Uterus (tissue), 4 donors: ENCODE data around the gene PRKG1. TPM values are rescaled to one million over a fixed set of nuclear protein-coding genes. Genes with fewer than 3 reads are reported as not detected.

Experiments
- DNase-seq, 2 donors: peaks; one replicate each; pipeline ENCODE4 v3.0.0-alpha.2; 2019 to 2020
- H3K27ac ChIP-seq, 2 donors: fragments of 200-600 bp; sonication (generic); 1 replicate in 1 of 2; 2 replicates in 1 of 2; pipeline ENCODE4 v1.5.1; 2016 to 2018
- H3K27me3 ChIP-seq, 2 donors: fragments of 200-600 bp; sonication (generic); one replicate each; pipeline ENCODE4 v1.5.1; 2018 to 2019; ENCODE audit warnings: control low read depth in 1 of 2
- H3K36me3 ChIP-seq, 2 donors: fragments of 200-600 bp; sonication (generic); one replicate each; pipeline ENCODE4 v1.5.1; 2019; ENCODE audit warnings: control low read depth in 1 of 2
- H3K4me1 ChIP-seq, 2 donors: fragments of 200-600 bp; sonication (generic); one replicate each; pipeline ENCODE4 v1.5.1; 2018 to 2019; ENCODE audit warnings: control low read depth in 1 of 2
- H3K4me3 ChIP-seq, 2 donors: fragments of 200-600 bp; sonication (generic); 1 replicate in 1 of 2; 2 replicates in 1 of 2; pipeline ENCODE4 v1.5.1; 2018 to 2019; ENCODE audit warnings: mild to moderate bottlenecking in 1 of 2
- H3K9me3 ChIP-seq, 2 donors: fragments of 200-600 bp; sonication (generic); one replicate each; pipeline ENCODE4 v1.5.1; 2019; ENCODE audit warnings: control low read depth in 1 of 2
- POLR2A ChIP-seq, 2 donors: fragments of 450-650 bp; IDR thresholded peaks; one replicate each; pipeline ENCODE4 v1.6.1; 2016; ENCODE audit warnings: antibody characterized with exemption in 2 of 2, mild to moderate bottlenecking in 1 of 2, moderate library complexity in 1 of 2
- intact Hi-C: fragments of 100-400 bp; cut with DNase I; formaldehyde crosslinking; loops from one replicate; pipeline ENCODE4 v1.15.1; 2023; ENCODE audit warnings: low total_unique reads
- total RNA-seq, 4 donors: library from RNA; depleted of rRNA in 3 of 4; stranded (reverse); fragments of >200 nt in 3 of 4; gene quantifications; one replicate each; pipeline versions ENCODE4 v1.1.0 to v1.2.4, GENCODE V29; 2014 to 2023
- TF ChIP-seq, protein P1 (sequence below), 4 experiments: fragments of 200-600 bp in 2 of 4; fragments of 450-650 bp in 2 of 4; sonication (generic) in 2 of 4; IDR thresholded peaks; one replicate each; pipeline ENCODE4 v1.5.1; 2016 to 2019; ENCODE audit warnings: antibody characterized with exemption in 4 of 4, mild to moderate bottlenecking in 2 of 4, moderate library complexity in 1 of 4
- donor health status: DM: yes; HTN: yes; CAD: no.

The PRKG1 gene
- total RNA-seq, 4 donors from 2014 or later = 32.4 to 136 (median 69.6) TPM

DNA sequence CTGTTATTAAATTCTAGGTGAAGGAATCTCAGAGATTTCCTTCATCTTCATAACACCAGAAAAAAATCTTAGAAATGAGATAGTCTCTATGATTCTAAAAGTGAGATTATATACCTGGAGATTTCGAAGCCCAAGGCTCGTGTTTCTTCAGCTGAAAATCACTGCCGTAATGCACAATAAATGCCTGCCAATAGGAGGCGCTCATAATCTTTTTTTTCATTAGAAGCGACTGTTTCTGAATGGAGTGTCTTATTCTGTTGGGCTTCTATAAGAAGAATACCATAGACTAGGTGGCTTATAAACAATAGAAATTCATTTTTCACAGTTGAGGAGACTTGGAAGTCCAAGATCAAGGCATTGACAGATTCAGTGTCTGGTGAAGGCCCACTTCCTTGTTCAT lies 294.7 kb downstream of the PRKG1 start:
- intact Hi-C loops = no loop called here
- Histone ChIP-seq H3K36me3 (no peaks in the 10 kb centered on the region), H3K9me3 (no peaks in the 10 kb centered on the region), H3K27me3 (no peaks in the 10 kb centered on the region), H3K4me3 (no peak overlapping the region), H3K27ac (no peak overlapping the region), H3K4me1 (no peaks in the 10 kb centered on the region)
- no peak for DNase-seq
- TF ChIP-seq POLR2A (IDR thresholded peaks at IDR 0.05) = no peak
- TF ChIP-seq, protein P1, sequence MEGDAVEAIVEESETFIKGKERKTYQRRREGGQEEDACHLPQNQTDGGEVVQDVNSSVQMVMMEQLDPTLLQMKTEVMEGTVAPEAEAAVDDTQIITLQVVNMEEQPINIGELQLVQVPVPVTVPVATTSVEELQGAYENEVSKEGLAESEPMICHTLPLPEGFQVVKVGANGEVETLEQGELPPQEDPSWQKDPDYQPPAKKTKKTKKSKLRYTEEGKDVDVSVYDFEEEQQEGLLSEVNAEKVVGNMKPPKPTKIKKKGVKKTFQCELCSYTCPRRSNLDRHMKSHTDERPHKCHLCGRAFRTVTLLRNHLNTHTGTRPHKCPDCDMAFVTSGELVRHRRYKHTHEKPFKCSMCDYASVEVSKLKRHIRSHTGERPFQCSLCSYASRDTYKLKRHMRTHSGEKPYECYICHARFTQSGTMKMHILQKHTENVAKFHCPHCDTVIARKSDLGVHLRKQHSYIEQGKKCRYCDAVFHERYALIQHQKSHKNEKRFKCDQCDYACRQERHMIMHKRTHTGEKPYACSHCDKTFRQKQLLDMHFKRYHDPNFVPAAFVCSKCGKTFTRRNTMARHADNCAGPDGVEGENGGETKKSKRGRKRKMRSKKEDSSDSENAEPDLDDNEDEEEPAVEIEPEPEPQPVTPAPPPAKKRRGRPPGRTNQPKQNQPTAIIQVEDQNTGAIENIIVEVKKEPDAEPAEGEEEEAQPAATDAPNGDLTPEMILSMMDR (IDR thresholded peaks at IDR 0.05) = no peak

- Histone ChIP-seq H3K27me3 (no peaks in the 10 kb centered on the region), H3K27ac (no peak overlapping the region), H3K4me3 (no peak overlapping the region), H3K9me3 (no peaks in the 10 kb centered on the region), H3K36me3 (no peaks in the 10 kb centered on the region), H3K4me1 (no peaks in the 10 kb centered on the region)
- TF ChIP-seq POLR2A (IDR thresholded peaks at IDR 0.05) = no peak
- TF ChIP-seq, protein P1 (IDR thresholded peaks at IDR 0.05) = no peak
- intact Hi-C loops = no loop called here
- DNase-seq = no peak
Observed at GRCh38 chr10:51369903-51370302, 295.6 kb downstream of the PRKG1 start.

- intact Hi-C loops = no loop called here
Observed at GRCh38 chr10:51371743-51372142, 297.5 kb downstream of the PRKG1 start.

DNA sequence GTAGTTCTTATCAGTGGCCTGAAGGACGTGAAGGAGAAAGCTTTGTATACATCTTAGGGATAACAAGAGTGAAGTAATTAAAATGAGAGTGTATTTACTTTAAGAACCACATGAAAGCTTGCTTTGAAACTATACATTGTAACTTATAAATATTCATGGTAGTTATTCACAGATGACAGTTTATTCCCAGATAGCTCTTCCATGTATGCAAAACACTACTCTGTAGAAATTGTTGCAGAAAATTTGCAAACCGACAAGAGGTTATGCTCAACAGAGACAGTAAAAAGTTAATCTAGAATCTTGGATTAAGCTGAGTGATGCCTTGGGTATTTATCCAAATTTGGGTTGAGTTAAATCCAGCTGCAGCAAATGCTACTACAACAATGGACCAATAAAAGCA lies 301.5 kb downstream of the PRKG1 start:
- Histone ChIP-seq H3K9me3 (no peaks in the 10 kb centered on the region), H3K27ac (no peak overlapping the region), H3K27me3 (no peaks in the 10 kb centered on the region), H3K4me3 (no peak overlapping the region), H3K4me1 (peaks cover 0 to 3% of the 10 kb centered on the region in 2 donors), H3K36me3 (no peaks in the 10 kb centered on the region)
- no peak for TF ChIP-seq POLR2A (IDR thresholded peaks at IDR 0.05)
- TF ChIP-seq, protein P1 (IDR thresholded peaks at IDR 0.05) = no peak
- no peak for DNase-seq
- intact Hi-C loops = no loop called here

More at GRCh38 chr10:51371743-51372142, 297.5 kb downstream of the PRKG1 start:
- DNase-seq = no peak
- H3K4me3 ChIP-seq = no peak overlapping the region
- no peaks in the 10 kb centered on the region for H3K4me1 ChIP-seq
- H3K27ac ChIP-seq = no peak overlapping the region
- H3K27me3 ChIP-seq = no peaks in the 10 kb centered on the region
- TF ChIP-seq, protein P1 (IDR thresholded peaks at IDR 0.05) = no peak
- TF ChIP-seq POLR2A (IDR thresholded peaks at IDR 0.05) = no peak
- no peaks in the 10 kb centered on the region for H3K9me3 ChIP-seq
- H3K36me3 ChIP-seq = no peaks in the 10 kb centered on the region

DNA sequence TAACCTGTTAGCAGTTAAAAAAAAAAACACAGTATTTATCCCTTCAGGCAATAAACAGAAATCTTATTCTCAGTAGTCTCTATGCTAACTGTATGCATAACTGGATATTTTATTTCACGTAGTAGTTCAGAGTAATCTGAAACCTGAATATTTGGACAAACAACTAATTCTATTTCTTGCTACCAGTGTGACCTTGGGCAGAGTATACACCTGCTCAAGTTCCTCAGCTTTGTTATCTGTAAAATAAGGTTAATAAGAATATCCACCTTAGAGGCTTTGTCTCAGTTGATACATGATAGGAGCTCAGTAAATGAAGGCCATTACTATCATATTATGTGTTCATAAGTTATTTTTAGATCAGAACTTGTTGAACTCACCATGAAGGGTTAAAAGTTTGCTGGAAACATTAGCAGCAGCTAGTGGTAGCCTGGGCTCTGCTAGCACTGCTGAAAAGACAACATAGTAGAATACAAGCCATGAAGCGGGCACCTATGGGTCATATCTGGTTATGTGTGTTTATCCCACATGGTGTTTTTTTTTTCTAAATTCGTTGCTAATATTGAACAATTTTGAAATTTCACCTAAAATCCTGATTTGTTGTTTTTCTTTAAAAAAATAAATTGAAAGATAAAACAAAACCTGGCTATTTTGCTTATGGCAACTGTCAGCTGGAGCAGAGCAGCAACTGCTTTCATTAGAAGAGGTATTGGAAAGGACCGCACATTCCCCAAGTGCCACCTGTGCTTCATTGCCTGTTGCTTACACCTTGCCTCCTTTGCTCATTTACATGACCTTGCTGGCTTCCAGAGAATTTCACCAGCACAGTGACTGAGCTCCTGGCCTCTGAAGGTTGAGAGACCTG lies 303.0 kb downstream of the PRKG1 start:
- H3K36me3 ChIP-seq = no peaks in the 10 kb centered on the region
- TF ChIP-seq, protein P1 (IDR thresholded peaks at IDR 0.05) = no peak
- TF ChIP-seq POLR2A (IDR thresholded peaks at IDR 0.05) = no peak
- intact Hi-C loops = no loop called here

More for the DNA sequence above, 303.0 kb downstream of the PRKG1 start:
- H3K4me1 ChIP-seq = peaks cover 0 to 3% of the 10 kb centered on the region in 2 donors
- no peak overlapping the region for H3K4me3 ChIP-seq
- no peaks in the 10 kb centered on the region for H3K9me3 ChIP-seq
- no peak for DNase-seq
- H3K27ac ChIP-seq = no peak overlapping the region
- H3K27me3 ChIP-seq = no peaks in the 10 kb centered on the region
